Upper lobe of left lung (tissue), 4 donors: ENCODE measurements around the gene KCNC2.

ENCODE experiments used
- CTCF ChIP-seq, 6 experiments: fragments of 450-650 bp in 4 of 6; fragments of 200-600 bp in 2 of 6; sonication (generic) in 2 of 6; IDR thresholded peaks; one replicate each; pipeline ENCODE4 v1.5.1; 2016 to 2019; ENCODE audit warnings: antibody characterized with exemption in 6 of 6
- EP300 ChIP-seq, 4 donors: sonication (generic); formaldehyde crosslinking; IDR thresholded peaks; one replicate each; pipeline ENCODE4 v1.5.1; 2017; ENCODE audit warnings: antibody characterized with exemption in 4 of 4, control low read depth in 2 of 4
- POLR2A ChIP-seq, 4 donors: fragments of 450-650 bp; IDR thresholded peaks; one replicate each; pipeline ENCODE4 v1.5.1; 2016 to 2017; ENCODE audit warnings: antibody characterized with exemption in 4 of 4, mild to moderate bottlenecking in 2 of 4
- POLR2AphosphoS5 ChIP-seq, 2 donors: sonication (generic); formaldehyde crosslinking; IDR thresholded peaks; one replicate each; pipeline ENCODE4 v1.5.1; 2017; ENCODE audit warnings: antibody characterized with exemption in 2 of 2

GRCh38 chr12:74999474-74999873 lies 210.2 kb downstream of the KCNC2 start:
- TF ChIP-seq EP300 (IDR thresholded peaks at IDR 0.05) = no peak
- no peak for TF ChIP-seq CTCF (IDR thresholded peaks at IDR 0.05)
- no peak for TF ChIP-seq POLR2AphosphoS5 (IDR thresholded peaks at IDR 0.05)
- no peak for TF ChIP-seq POLR2A (IDR thresholded peaks at IDR 0.05)
